GM19452 (cell line): ENCODE measurements around the gene F13B.
"Not testable (repeated sequence)": the region's sequence is repeated elsewhere in the genome, so short reads cannot be mapped to it uniquely, and the experiment has no call there.

Experiments used
- ATAC-seq: cut with Tn5 transposase; IDR thresholded peaks from one replicate; pipeline ENCODE4 v1.9.1; 2021; ENCODE audit not compliant: unreplicated experiment

Gene F13B

GRCh38 chr1:197066719-197067456 is at the start of gene F13B:
Gene F13B, minus strand, starts transcription at chr1:197067260. Its CDS starts 37 bp downstream, at chr1:197067223.
- ATAC-seq: no peak

GRCh38 chr1:197116156-197116555 is 49.1 kb upstream of the F13B start:
- ATAC-seq: no peak

GRCh38 chr1:197106869-197107268 is 39.8 kb upstream of the F13B start:
- ATAC-seq: no peak

GRCh38 chr1:197103300-197103699 is 36.2 kb upstream of the F13B start:
- no peak for ATAC-seq

- ATAC-seq: no peak
Measured at GRCh38 chr1:197101978-197102377, 34.9 kb upstream of the F13B start.

- ATAC-seq: no peak
Measured at GRCh38 chr1:197100677-197101076, 33.6 kb upstream of the F13B start.

- no peak for ATAC-seq
Measured at GRCh38 chr1:197099444-197099843, 32.4 kb upstream of the F13B start.

GRCh38 chr1:197096971-197097370 is 29.9 kb upstream of the F13B start:
- ATAC-seq: not testable (repeated sequence)

GRCh38 chr1:197096137-197096536 is 29.1 kb upstream of the F13B start:
- ATAC-seq: no peak

- no peak for ATAC-seq
Measured at GRCh38 chr1:197093226-197093885, 26.3 kb upstream of the F13B start.

- no peak for ATAC-seq
Measured at GRCh38 chr1:197092491-197093023, 25.5 kb upstream of the F13B start.

- ATAC-seq: no peak
Measured at GRCh38 chr1:197083474-197083873, 16.4 kb upstream of the F13B start.

GRCh38 chr1:197081117-197081753 is 14.2 kb upstream of the F13B start:
- no peak for ATAC-seq

- ATAC-seq: no peak
Measured at GRCh38 chr1:197080323-197080722, 13.3 kb upstream of the F13B start.

GRCh38 chr1:197076585-197076984 is 9.5 kb upstream of the F13B start:
- no peak for ATAC-seq

GRCh38 chr1:197073978-197074377 is 6.9 kb upstream of the F13B start:
- ATAC-seq: no peak

- ATAC-seq: no peak
Measured at GRCh38 chr1:197067457-197067818, 378 bp upstream of the F13B start.

GRCh38 chr1:197066277-197066676 is 783 bp downstream of the F13B start:
- no peak for ATAC-seq

GRCh38 chr1:197065559-197065958 is 1.5 kb downstream of the F13B start:
- no peak for ATAC-seq

- peak; percentile 10 for ATAC-seq
Measured at GRCh38 chr1:197063212-197063611, 3.8 kb downstream of the F13B start.

GRCh38 chr1:197062692-197063091 is 4.4 kb downstream of the F13B start:
- ATAC-seq: peak; percentile 87

- no peak for ATAC-seq
Measured at GRCh38 chr1:197049100-197049499, 18.0 kb downstream of the F13B start.
